GM18505 (cell line): ENCODE results near the gene LMCD1.

Source experiments
- ATAC-seq: cut with Tn5 transposase; IDR thresholded peaks from one replicate; pipeline ENCODE4 v1.9.1; 2021; ENCODE audit not compliant: unreplicated experiment
- POLR2A ChIP-seq: IDR thresholded peaks from 4 replicates; pipeline ENCODE4 v1.6.1; 2011; ENCODE audit warnings: borderline replicate concordance; ENCODE audit not compliant: insufficient read depth, insufficient read length; ENCODE audit errors: extremely low read depth

The LMCD1 gene

GRCh38 chr3:8524656-8525399, 23.2 kb downstream of the LMCD1 start:
- peak; percentile 60 for ATAC-seq
- TF ChIP-seq POLR2A = no peak

- no peak for ATAC-seq
- TF ChIP-seq POLR2A = no peak
Measured at GRCh38 chr3:8525893-8526292, 24.3 kb downstream of the LMCD1 start.

GRCh38 chr3:8529181-8529637, 27.6 kb downstream of the LMCD1 start:
- no peak for TF ChIP-seq POLR2A
- no peak for ATAC-seq

GRCh38 chr3:8529738-8530525, 28.3 kb downstream of the LMCD1 start:
- no peak for ATAC-seq
- TF ChIP-seq POLR2A = no peak

GRCh38 chr3:8530581-8530980, 29.0 kb downstream of the LMCD1 start:
- TF ChIP-seq POLR2A = no peak
- ATAC-seq = no peak

GRCh38 chr3:8532251-8532871, 30.7 kb downstream of the LMCD1 start:
- TF ChIP-seq POLR2A = no peak
- no peak for ATAC-seq

GRCh38 chr3:8536096-8537056, 34.8 kb downstream of the LMCD1 start:
- no peak for TF ChIP-seq POLR2A
- ATAC-seq = no peak

GRCh38 chr3:8537440-8537839, 35.8 kb downstream of the LMCD1 start:
- no peak for TF ChIP-seq POLR2A
- no peak for ATAC-seq

- TF ChIP-seq POLR2A = no peak
- no peak for ATAC-seq
Measured at GRCh38 chr3:8538223-8538622, 36.6 kb downstream of the LMCD1 start.

GRCh38 chr3:8538913-8539312, 37.3 kb downstream of the LMCD1 start:
- TF ChIP-seq POLR2A = no peak
- ATAC-seq = no peak

GRCh38 chr3:8539419-8539818, 37.8 kb downstream of the LMCD1 start:
- TF ChIP-seq POLR2A = no peak
- ATAC-seq = no peak

- no peak for ATAC-seq
- no peak for TF ChIP-seq POLR2A
Measured at GRCh38 chr3:8540456-8540855, 38.8 kb downstream of the LMCD1 start.
